Sigmoid colon (tissue), 7 donors: ENCODE results near the gene SEC14L3. TPM values are rescaled to one million over a fixed set of nuclear protein-coding genes. Genes with fewer than 3 reads are reported as not detected.

Experiments
- DNase-seq: peaks from one replicate; pipeline ENCODE4 v3.0.0-alpha.2; 2019
- H3K27ac ChIP-seq, 4 donors: fragments of 200-600 bp; sonication (generic); one replicate each; pipeline ENCODE4 v1.5.1; 2016 to 2019; ENCODE audit warnings: mild to moderate bottlenecking in 1 of 4
- H3K27me3 ChIP-seq, 3 donors: fragments of 200-600 bp; sonication (generic); one replicate each; pipeline ENCODE4 v1.5.1; 2019; ENCODE audit warnings: mild to moderate bottlenecking in 1 of 3
- H3K36me3 ChIP-seq, 4 donors: fragments of 200-600 bp; sonication (generic); one replicate each; pipeline ENCODE4 v1.5.1; 2016 to 2019
- H3K4me1 ChIP-seq, 4 donors: fragments of 200-600 bp; sonication (generic); one replicate each; pipeline ENCODE4 v1.5.1; 2017 to 2019
- H3K4me3 ChIP-seq, 4 donors: fragments of 200-600 bp; sonication (generic); one replicate each; pipeline ENCODE4 v1.5.1; 2017 to 2019; ENCODE audit warnings: mild to moderate bottlenecking in 2 of 4, moderate library complexity in 1 of 4
- H3K9me3 ChIP-seq, 4 donors: fragments of 200-600 bp in 3 of 4; sonication (generic) in 3 of 4; one replicate each; pipeline versions ENCODE4 v1.5.1 to v1.6.1; 2013 to 2019
- CTCF ChIP-seq, 4 experiments: fragments of 450-650 bp in 3 of 4; fragments of 200-600 bp in 1 of 4; IDR thresholded peaks; one replicate each; pipeline ENCODE4 v1.5.1; 2016 to 2019; ENCODE audit warnings: antibody characterized with exemption in 4 of 4, mild to moderate bottlenecking in 3 of 4, moderate library complexity in 2 of 4
- EP300 ChIP-seq, 4 donors: sonication (generic); formaldehyde crosslinking; IDR thresholded peaks; one replicate each; pipeline ENCODE4 v1.6.1; 2017; ENCODE audit warnings: antibody characterized with exemption in 4 of 4
- POLR2A ChIP-seq, 2 donors: fragments of 450-650 bp; IDR thresholded peaks; one replicate each; pipeline ENCODE4 v1.6.1; 2016; ENCODE audit warnings: antibody characterized with exemption in 2 of 2, mild to moderate bottlenecking in 2 of 2, moderate library complexity in 2 of 2
- POLR2AphosphoS5 ChIP-seq, 4 donors: sonication (generic); formaldehyde crosslinking; IDR thresholded peaks; one replicate each; pipeline ENCODE4 v1.6.1; 2017; ENCODE audit warnings: antibody characterized with exemption in 4 of 4
- WGBS, 2 donors: extraction: QIAGEN DNeasy Blood & Tissue Kit; methylation state at CpG; one replicate each; pipeline ENCODE4 v1.1.7; 2013; 5-methylcytosine and 5-hydroxymethylcytosine counted together
- intact Hi-C: fragments of 100-400 bp; cut with DNase I; formaldehyde crosslinking; loops from one replicate; pipeline ENCODE4 v1.15.1; 2023
- polyA plus RNA-seq, 3 donors: library from polyadenylated mRNA; stranded (reverse); fragments of 200-250 nt; gene quantifications; one replicate each; pipeline ENCODE4 v1.2.3, GENCODE V29; 2013
- total RNA-seq, 4 donors: library from RNA; depleted of rRNA; stranded (reverse); fragments of >200 nt; gene quantifications; one replicate each; pipeline ENCODE4 v1.1.0, GENCODE V29; 2016
- donor health status: healthy with polysubstance abuse.
- donor health status: Bipolar disorder and iron deficiency.
- donor health status: healthy.

Gene SEC14L3
- total and polyA plus RNA-seq, 7 donors, result 0.23 TPM; not detected in 6

- H3K27me3 ChIP-seq, result peaks cover 0 to 12% (median 0%) of the 10 kb centered on the region in 3 donors
- H3K36me3 ChIP-seq, result no peaks in the 10 kb centered on the region
- no peaks in the 10 kb centered on the region for H3K4me1 ChIP-seq
- no peak overlapping the region for H3K27ac ChIP-seq
- WGBS, 2 donors, result 45 to 72% methylated on average over 4 of the region's 4 CpGs
- no peak for DNase-seq
- intact Hi-C loops, result no loop called here
- no peaks in the 10 kb centered on the region for H3K9me3 ChIP-seq
- no peak overlapping the region for H3K4me3 ChIP-seq
- TF ChIP-seq POLR2A (IDR thresholded peaks at IDR 0.05) (no peak), EP300 (IDR thresholded peaks at IDR 0.05) (no peak), CTCF (IDR thresholded peaks at IDR 0.05) (no peak), POLR2AphosphoS5 (IDR thresholded peaks at IDR 0.05) (no peak)
Observed at GRCh38 chr22:30459181-30460052, 12.4 kb downstream of the SEC14L3 start.

- no peak for DNase-seq
- no peak overlapping the region for H3K27ac ChIP-seq
- H3K27me3 ChIP-seq, result peaks cover 0 to 12% (median 0%) of the 10 kb centered on the region in 3 donors
- H3K36me3 ChIP-seq, result no peaks in the 10 kb centered on the region
- H3K4me3 ChIP-seq, result no peak overlapping the region
- intact Hi-C loops, result no loop called here
- TF ChIP-seq EP300 (IDR thresholded peaks at IDR 0.05) (no peak), POLR2AphosphoS5 (IDR thresholded peaks at IDR 0.05) (no peak), CTCF (IDR thresholded peaks at IDR 0.05) (no peak), POLR2A (IDR thresholded peaks at IDR 0.05) (no peak)
- WGBS, 2 donors, result 75 to 86% methylated on average over 8 of the region's 8 CpGs
- no peaks in the 10 kb centered on the region for H3K9me3 ChIP-seq
- H3K4me1 ChIP-seq, result no peaks in the 10 kb centered on the region
Observed at GRCh38 chr22:30457981-30458380, 13.8 kb downstream of the SEC14L3 start.

- H3K9me3 ChIP-seq, result no peaks in the 10 kb centered on the region
- no peaks in the 10 kb centered on the region for H3K36me3 ChIP-seq
- H3K4me3 ChIP-seq, result no peak overlapping the region
- TF ChIP-seq CTCF (IDR thresholded peaks at IDR 0.05) (no peak), EP300 (IDR thresholded peaks at IDR 0.05) (no peak), POLR2A (IDR thresholded peaks at IDR 0.05) (no peak), POLR2AphosphoS5 (IDR thresholded peaks at IDR 0.05) (no peak)
- no peak for DNase-seq
- peaks cover 0 to 12% (median 0%) of the 10 kb centered on the region in 3 donors for H3K27me3 ChIP-seq
- intact Hi-C loops, result no loop called here
- 88 to 94% methylated on average over 8 of the region's 8 CpGs for WGBS, 2 donors
- H3K4me1 ChIP-seq, result no peaks in the 10 kb centered on the region
- H3K27ac ChIP-seq, result no peak overlapping the region
Observed at GRCh38 chr22:30455075-30455840, 16.6 kb downstream of the SEC14L3 start.

- no peak overlapping the region for H3K27ac ChIP-seq
- H3K4me1 ChIP-seq, result no peaks in the 10 kb centered on the region
Observed at GRCh38 chr22:30453731-30454510, 17.9 kb downstream of the SEC14L3 start.

More at GRCh38 chr22:30453731-30454510, 17.9 kb downstream of the SEC14L3 start:
- Histone ChIP-seq H3K27me3 (peaks cover 0 to 10% (median 0%) of the 10 kb centered on the region in 3 donors), H3K9me3 (no peaks in the 10 kb centered on the region), H3K4me3 (no peak overlapping the region), H3K36me3 (no peaks in the 10 kb centered on the region)
- TF ChIP-seq POLR2A (IDR thresholded peaks at IDR 0.05), result no peak
- TF ChIP-seq CTCF (IDR thresholded peaks at IDR 0.05), result no peak
- no peak for TF ChIP-seq POLR2AphosphoS5 (IDR thresholded peaks at IDR 0.05)
- no peak for TF ChIP-seq EP300 (IDR thresholded peaks at IDR 0.05)
- intact Hi-C loops, result no loop called here
- DNase-seq, result no peak
- WGBS, 2 donors, result 64 to 70% methylated on average over 6 of the region's 6 CpGs
